ENCODE measurements around the gene KCTD15.
A peak's percentile ranks its signal among the peaks of the same experiment; 100 is the strongest.
"Not testable (repeated sequence)": the region's sequence is repeated elsewhere in the genome, so short reads cannot be mapped to it uniquely, and the experiment has no call there.

Gene KCTD15

DNA sequence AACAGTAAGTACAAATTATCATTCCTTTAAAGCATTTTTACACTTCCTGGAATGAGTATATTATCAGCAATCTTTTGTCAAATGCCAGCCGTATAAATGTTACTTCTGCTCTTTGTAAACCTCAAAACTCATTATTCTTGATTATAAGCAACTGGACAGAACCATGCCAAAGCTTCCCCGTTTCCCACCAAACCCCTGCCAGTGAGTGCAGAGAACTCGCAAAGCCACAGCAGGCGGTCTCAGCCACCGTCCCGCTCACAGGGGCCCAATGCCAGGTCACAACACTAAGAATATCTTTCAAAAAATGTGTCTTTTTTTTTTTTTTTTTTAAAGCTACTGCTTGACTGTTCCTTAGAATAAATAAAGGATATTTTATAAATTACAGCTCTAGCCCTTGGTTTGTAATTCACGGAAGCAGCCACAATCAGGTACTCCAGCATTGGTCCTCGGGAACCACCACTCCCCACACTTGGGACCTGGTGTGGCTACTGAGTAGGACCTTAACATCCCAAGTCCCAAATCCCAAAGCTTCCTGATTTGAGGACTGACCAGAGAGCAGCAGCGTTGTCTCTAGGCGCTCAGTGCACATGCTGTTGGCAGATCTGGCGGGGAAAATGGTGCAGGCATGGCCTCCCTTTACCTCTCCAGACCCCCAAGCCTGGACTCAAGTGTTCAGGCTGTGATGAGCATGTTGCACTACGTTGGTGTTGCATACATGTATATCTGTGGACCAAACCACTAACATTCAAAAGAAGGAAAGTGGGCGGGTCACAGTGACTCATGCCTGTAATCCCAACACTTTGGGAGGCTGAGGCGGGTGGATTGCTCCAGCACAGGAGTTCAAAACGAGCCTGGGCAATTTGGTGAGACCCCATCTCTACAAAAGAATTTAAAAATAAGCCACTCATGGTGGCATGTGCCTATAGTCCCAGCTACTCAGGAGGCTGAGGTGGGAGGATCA, 19.0 kb downstream of the KCTD15 start:
- no peak for DNase-seq

GRCh38 chr19:33818411-33818810, 21.7 kb downstream of the KCTD15 start:
- DNase-seq, result no peak

DNA sequence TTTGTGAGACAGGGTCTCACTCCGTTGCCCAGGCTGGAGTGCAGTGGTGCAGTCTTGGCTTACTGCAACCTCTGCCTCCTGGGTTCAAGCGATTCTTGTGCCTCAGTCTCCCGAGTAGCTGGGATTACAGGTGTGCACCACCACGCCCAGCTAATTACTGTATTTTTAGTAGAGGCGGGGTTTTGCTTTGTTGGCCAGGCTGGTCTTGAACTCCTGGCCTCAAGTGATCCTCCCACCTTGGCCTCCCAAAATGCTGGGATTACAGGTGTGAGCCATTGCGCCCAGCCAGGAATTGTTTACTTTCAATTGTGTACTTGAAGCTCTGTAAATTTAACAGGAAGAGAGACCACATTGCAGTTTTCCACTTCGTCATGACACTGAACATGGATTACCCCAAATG, 22.4 kb downstream of the KCTD15 start:
- DNase-seq, result not testable (repeated sequence)

- no peak for DNase-seq
Measured at GRCh38 chr19:33819506-33819879, 22.8 kb downstream of the KCTD15 start.

DNA sequence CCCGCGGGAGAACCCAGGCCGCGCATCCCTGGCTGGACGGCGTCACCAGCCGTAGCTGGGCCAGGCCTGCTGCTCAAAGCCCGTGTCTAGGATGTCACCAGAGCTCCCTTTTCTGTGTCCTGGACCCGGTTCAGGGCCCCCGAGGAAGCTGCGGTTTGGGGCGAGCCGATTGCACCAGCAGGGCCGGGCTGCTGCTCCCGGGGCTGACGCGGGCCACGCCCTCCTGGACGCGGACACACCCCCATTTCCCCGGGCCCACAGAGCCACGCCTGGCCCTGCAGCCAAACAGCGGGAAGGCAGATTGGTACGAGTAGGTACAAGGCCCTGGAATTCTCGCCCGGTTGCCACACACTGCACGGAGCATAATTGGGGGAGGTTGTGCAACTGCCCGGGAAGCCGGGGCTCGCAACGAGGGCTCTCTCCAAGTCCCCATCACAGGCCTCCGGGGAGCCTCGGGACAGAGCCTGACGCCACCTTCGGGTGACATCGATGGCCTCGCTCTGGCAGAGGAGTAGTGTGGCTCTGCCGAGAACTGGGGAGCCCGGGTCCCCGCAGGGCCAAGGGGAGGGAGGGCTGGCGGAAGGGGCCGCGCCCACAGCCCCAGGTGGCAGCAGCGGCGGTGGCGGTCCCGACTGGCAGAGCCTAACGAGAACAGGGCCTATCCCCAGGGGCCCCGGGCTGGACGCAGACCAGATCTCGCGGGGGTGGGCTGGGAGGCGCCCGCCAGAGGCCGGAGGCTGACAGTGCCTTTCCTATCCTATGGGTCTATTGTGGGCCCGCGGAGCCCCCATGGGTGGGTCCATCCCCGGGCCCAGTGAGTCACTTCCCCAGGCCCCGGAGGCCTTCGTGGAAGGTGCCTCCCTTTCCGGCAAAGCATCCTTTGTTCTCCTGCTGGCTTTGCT, 23.5 kb downstream of the KCTD15 start:
- peak; percentile 19 for DNase-seq

GRCh38 chr19:33821871-33822270, 25.2 kb downstream of the KCTD15 start:
- no peak for DNase-seq

DNA sequence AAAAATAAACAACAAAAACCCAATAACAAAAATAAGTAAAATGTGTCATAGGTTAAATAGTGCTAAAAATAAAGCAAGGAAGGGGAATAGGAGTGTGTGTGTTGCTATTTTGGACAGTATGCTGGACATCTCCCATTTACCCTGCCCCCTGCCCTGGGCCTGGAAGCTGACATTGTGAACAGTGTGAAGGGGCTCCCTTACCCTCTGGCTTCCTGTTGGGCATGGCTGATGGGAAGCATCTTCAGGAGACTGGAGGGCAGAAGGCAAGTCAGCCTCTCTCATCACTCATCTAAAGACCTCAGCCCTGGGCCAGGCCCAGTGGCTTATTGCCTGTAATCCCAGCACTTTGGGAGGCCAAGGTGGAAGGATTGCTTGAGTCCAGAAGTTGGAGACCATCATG, 26.7 kb downstream of the KCTD15 start:
- DNase-seq, result no peak

- no peak for DNase-seq
Measured at GRCh38 chr19:33825556-33825955, 28.9 kb downstream of the KCTD15 start.

- no peak for DNase-seq
Measured at GRCh38 chr19:33826521-33826920, 29.9 kb downstream of the KCTD15 start.

DNA sequence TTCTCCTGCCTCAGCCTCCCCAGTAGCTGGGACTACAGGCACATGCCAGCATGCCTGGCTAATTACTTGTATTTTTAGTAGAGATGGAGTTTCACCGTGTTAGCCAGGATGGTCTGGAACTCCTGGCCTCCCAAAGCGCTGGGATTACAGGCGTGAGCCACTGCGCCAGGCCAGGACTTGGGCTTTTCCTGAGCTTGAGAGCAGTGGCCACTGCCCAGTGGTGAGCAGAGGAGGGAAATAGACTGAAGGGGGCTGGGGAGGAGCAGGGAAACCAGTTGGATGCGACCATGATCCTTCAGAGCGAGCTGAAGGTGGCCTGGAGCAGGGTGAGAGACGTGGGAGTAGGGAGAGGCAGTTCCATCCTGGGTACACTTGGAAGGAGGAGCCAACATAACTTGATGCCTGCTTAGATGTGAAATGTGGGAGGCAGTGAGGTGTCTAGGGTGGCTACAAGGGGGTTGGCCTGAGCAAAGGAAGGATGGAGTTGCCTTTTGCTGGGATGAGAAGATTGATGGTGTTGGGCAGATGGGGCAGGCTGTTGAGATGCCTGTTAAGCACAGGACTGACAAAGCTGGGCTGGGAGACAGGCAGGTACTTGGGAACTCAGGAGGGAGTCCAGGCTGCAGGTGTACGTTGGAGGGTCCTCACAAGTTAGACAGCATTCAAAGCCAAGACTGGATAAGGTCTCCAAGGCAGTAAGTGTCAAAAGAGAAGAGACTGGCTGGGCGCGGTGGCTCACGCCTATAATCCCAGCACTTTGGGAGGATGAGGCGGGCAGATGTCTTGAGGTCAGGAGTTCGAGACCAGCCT, 31.8 kb downstream of the KCTD15 start:
- no peak for DNase-seq

DNA sequence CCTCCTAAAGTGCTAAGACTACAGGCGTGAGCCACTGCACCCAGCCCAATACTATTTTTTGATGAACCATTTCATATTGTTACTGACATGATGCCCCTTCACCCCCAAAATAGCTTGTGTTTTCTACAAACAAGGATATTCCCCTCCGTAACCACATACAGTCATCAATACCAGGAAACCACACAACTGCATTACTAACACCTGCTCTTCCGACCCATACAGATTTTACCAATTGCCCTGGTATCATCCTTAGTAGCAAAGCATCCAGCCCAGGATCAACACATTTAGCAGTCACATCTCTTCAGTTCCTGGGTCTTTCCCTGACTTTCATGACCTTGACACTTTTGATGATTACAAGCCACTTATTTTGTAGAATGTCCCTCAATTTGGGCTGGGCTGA, 33.6 kb downstream of the KCTD15 start:
- no peak for DNase-seq

DNA sequence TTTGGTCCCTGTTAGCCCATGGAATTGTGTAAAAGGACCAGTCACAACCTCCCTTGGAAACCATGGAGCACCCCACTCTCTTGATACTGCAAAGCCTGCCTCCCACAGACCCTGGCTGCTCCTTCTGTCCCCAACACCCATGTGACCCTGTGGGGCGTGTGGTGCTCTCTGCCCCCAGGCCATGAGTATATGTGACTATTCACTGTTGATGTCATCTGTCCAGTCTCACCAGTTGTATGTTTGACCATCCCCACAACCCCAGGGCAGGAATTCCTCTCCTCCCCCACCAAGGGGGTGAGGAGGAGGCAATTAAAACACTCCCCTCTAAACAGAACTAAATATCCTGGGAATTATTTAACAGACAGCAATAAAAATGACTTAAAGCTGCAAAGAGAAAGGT, 35.2 kb downstream of the KCTD15 start:
- DNase-seq, result no peak

GRCh38 chr19:33832633-33833032, 36.0 kb downstream of the KCTD15 start:
- DNase-seq, result no peak

DNA sequence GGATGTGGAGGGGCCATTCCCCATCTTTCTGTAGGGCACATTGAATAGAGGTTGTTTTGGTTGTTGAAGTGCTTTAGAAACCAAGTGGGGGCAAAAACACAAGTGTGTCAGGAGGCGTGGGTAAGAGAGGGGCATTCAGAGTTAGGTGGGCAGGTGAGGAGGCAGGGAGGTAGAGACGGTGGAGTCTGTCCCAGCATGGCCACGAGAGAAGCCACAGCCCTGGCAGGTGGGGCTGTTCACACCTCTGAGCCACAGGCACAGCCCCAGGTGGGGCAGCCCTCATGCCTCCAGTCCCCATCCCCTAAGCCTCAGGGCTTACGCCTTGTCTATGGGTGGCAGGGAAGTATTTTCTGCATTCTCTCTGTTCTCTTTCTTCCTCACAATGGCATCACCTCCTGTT, 43.7 kb downstream of the KCTD15 start:
- no peak for DNase-seq

- no peak for DNase-seq
Measured at GRCh38 chr19:33840783-33841182, 44.1 kb downstream of the KCTD15 start.

GRCh38 chr19:33841685-33842084, 45.0 kb downstream of the KCTD15 start:
- DNase-seq, result no peak

DNA sequence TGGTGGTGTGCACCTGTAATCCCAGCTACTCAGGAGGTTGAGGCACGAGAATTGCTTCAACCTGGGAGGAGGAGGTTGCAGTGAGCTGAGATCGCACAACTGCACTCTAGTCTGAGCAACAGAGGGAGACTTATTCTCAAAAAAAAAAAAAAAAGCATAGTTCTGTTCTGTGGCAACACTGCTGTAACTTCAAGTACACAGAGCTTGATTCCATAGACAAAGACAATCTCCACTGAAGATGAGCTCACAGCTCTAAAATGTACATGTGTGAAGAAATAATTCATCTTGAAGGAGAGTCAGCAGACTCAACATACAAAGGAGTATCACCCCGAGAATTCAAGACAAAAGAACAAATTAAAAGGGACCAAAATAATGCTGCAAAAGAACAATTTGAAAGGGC, 47.8 kb downstream of the KCTD15 start:
- no peak for DNase-seq

GRCh38 chr19:33845498-33845897, 48.8 kb downstream of the KCTD15 start:
- DNase-seq, result no peak

DNA sequence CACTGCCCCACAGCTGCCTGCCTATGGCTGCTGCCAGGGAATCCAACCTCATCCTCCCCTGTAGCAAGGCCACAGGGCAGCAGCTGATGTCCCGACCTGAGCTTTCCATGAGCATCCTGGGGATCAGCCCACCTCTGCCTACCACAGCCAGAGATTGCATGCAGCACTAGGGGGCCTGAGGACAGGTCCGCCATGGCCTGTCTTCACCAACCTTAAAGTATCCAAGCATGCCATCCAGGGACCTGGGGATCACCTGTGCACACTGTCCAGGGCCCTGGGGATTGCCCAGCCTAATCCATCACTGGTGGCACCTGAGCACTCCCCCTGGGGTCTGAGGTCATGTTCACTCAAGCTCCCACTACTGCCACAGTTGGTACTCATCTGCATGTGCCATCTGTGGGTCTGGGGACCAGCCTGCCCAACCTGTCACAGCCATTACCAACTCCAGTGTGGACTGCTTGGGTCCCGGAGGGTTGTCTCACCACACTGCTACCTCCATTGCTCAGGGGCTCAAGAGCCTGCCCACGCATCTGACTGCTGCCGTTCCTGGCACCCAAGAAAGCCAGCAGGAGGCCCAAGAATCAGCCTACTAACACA, 53.0 kb downstream of the KCTD15 start:
- no peak for DNase-seq

- no peak for DNase-seq
Measured at GRCh38 chr19:33859016-33859415, 62.3 kb downstream of the KCTD15 start.

DNA sequence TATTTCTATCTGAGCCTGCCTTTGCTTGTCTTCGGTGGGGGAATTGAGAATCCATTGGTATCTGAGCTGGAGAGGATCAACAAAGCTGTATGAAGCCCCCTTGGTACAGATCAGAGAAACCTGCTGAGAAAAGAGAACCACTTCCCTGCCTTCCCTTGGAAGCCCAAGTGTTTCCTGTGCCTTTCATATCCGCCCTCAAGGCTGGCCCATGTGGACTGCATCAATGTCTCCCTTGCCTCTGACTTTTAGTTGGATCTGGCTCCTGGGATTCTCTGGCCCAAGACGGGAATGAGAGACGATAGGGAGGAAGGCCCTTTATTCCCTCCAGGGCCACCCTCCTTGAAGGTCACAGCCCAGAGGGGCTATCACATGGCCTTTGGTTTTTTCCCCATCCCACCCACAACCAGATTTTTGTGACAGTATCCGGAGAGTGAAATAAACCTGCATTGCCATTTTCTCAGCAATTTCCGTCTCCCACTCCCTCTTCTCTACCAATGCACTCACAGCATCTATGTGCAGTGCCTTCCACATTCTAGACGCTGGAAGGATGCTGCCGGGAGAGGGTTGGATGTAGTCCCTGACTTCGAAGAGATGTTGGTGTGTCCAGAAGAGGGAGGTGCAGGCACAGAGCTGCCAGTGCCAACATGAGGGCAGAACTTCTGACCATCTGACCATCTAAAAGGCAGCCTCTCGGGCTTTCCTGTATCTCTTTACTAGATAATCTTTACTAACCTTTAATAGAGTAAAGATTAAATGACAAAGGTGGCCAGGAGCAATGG, 63.8 kb downstream of the KCTD15 start:
- no peak for DNase-seq

DNA sequence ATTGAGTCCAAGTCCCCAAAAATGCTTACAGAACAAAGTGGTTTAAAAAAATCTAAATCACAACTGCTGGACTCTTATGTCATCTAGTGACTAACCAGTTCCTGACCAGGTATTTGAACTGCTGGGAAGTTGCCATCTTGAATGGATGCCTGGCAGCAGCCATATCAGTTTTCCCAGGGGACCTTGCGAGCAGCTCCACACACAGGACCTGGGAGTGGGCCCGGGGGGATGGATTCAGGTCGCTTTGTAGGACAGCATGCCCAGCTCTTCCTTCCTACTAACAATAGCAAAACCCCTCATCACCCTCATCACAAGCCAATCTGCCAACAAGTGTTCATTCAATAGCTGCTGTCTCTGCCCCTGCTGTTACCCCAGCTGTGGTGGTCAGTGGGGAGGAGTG, 65.3 kb downstream of the KCTD15 start:
- no peak for DNase-seq

All from activated T-cell treated with anti-CD3 and anti-CD28 coated beads for 4 hours (primary cell).